Measurements from ENCODE around the gene ARAP2.

Gene ARAP2

GRCh38 chr4:36220776-36221175 is 23.5 kb downstream of the ARAP2 start:
- DNase-seq (ENCODE audit: low spot score) = no peak

- DNase-seq (ENCODE audit: low spot score) = peak; percentile 70
These were observed 26.2 kb downstream of the ARAP2 start for GRCh38 chr4:36218121-36218520.

GRCh38 chr4:36215627-36216026 is 28.7 kb downstream of the ARAP2 start:
- peak; percentile 76 for DNase-seq (ENCODE audit: low spot score)

GRCh38 chr4:36214735-36215485 is 29.4 kb downstream of the ARAP2 start:
- peak; percentile 62 for DNase-seq (ENCODE audit: low spot score)

- DNase-seq (ENCODE audit: low spot score) = peak; percentile 67
These were observed 30.3 kb downstream of the ARAP2 start for GRCh38 chr4:36213977-36214376.

GRCh38 chr4:36211084-36211483 is 33.2 kb downstream of the ARAP2 start:
- no peak for DNase-seq (ENCODE audit: low spot score)

- DNase-seq (ENCODE audit: low spot score) = peak; percentile 94
These were observed 34.2 kb downstream of the ARAP2 start for GRCh38 chr4:36209941-36210649.

GRCh38 chr4:36208893-36209473 is 35.3 kb downstream of the ARAP2 start:
- peak; percentile 54 for DNase-seq (ENCODE audit: low spot score)

- peak; percentile 61 for DNase-seq (ENCODE audit: low spot score)
These were observed 36.3 kb downstream of the ARAP2 start for GRCh38 chr4:36207831-36208520.

GRCh38 chr4:36207367-36207766 is 36.9 kb downstream of the ARAP2 start:
- DNase-seq (ENCODE audit: low spot score) = no peak

GRCh38 chr4:36206603-36207311 is 37.6 kb downstream of the ARAP2 start:
- DNase-seq (ENCODE audit: low spot score) = peak; percentile 54

GRCh38 chr4:36206012-36206411 is 38.3 kb downstream of the ARAP2 start:
- DNase-seq (ENCODE audit: low spot score) = no peak

- DNase-seq (ENCODE audit: low spot score) = no peak
These were observed 45.5 kb downstream of the ARAP2 start for GRCh38 chr4:36198861-36199260.

GRCh38 chr4:36198068-36198808 is 46.1 kb downstream of the ARAP2 start:
- DNase-seq (ENCODE audit: low spot score) = no peak

- DNase-seq (ENCODE audit: low spot score) = no peak
These were observed 46.8 kb downstream of the ARAP2 start for GRCh38 chr4:36197501-36197900.

GRCh38 chr4:36196145-36196913 is 48.0 kb downstream of the ARAP2 start:
- no peak for DNase-seq (ENCODE audit: low spot score)

- DNase-seq (ENCODE audit: low spot score) = no peak
These were observed 51.4 kb downstream of the ARAP2 start for GRCh38 chr4:36192922-36193321.

- no peak for DNase-seq (ENCODE audit: low spot score)
These were observed 54.6 kb downstream of the ARAP2 start for GRCh38 chr4:36189511-36190226.

- DNase-seq (ENCODE audit: low spot score) = peak; percentile 70
These were observed 56.5 kb downstream of the ARAP2 start for GRCh38 chr4:36187723-36188333.
